GM18951 (cell line): ENCODE results near the gene WDR37.

Experiments
- POLR2A ChIP-seq: IDR thresholded peaks from 4 replicates; pipeline ENCODE4 v1.6.1; 2011; ENCODE audit warnings: mild to moderate bottlenecking; ENCODE audit not compliant: insufficient read length, insufficient read depth; ENCODE audit errors: extremely low read depth
- in situ Hi-C: fragments of 300-500 bp; cut with MboI; formaldehyde crosslinking; loops from one replicate; pipeline ENCODE4 v1.12.0; 2022; ENCODE audit warnings: low sequenced_read_pairs, mixed read lengths, inconsistent platforms; ENCODE audit not compliant: unreplicated experiment

WDR37 gene

GRCh38 chr10:1163204-1163660 lies 107.0 kb downstream of the WDR37 start:
- in situ Hi-C loops: no loop called here
- no peak for TF ChIP-seq POLR2A

GRCh38 chr10:1163831-1164230 lies 107.6 kb downstream of the WDR37 start:
- in situ Hi-C loops: no loop called here
- no peak for TF ChIP-seq POLR2A

- in situ Hi-C loops: no loop called here
- TF ChIP-seq POLR2A: no peak
These were observed 110.1 kb downstream of the WDR37 start for GRCh38 chr10:1166101-1166827.

GRCh38 chr10:1166828-1167275 lies 110.7 kb downstream of the WDR37 start:
- no peak for TF ChIP-seq POLR2A
- in situ Hi-C loops: no loop called here

- in situ Hi-C loops: no loop called here
- no peak for TF ChIP-seq POLR2A
These were observed 112.6 kb downstream of the WDR37 start for GRCh38 chr10:1168763-1169162.

GRCh38 chr10:1169186-1169885 lies 113.2 kb downstream of the WDR37 start:
- in situ Hi-C loops: no loop called here
- TF ChIP-seq POLR2A: no peak

- no peak for TF ChIP-seq POLR2A
- in situ Hi-C loops: no loop called here
These were observed 114.0 kb downstream of the WDR37 start for GRCh38 chr10:1169981-1170866.

GRCh38 chr10:1170867-1171180 lies 114.6 kb downstream of the WDR37 start:
- in situ Hi-C loops: no loop called here
- TF ChIP-seq POLR2A: no peak

GRCh38 chr10:1171182-1171581 lies 115.0 kb downstream of the WDR37 start:
- in situ Hi-C loops: no loop called here
- TF ChIP-seq POLR2A: no peak

- no peak for TF ChIP-seq POLR2A
- in situ Hi-C loops: no loop called here
These were observed 115.4 kb downstream of the WDR37 start for GRCh38 chr10:1171586-1171985.

GRCh38 chr10:1172256-1172984 lies 116.2 kb downstream of the WDR37 start:
- in situ Hi-C loops: no loop called here
- no peak for TF ChIP-seq POLR2A

- TF ChIP-seq POLR2A: no peak
- in situ Hi-C loops: no loop called here
These were observed 116.9 kb downstream of the WDR37 start for GRCh38 chr10:1173091-1173490.

GRCh38 chr10:1174022-1174421 lies 117.8 kb downstream of the WDR37 start:
- TF ChIP-seq POLR2A: no peak
- in situ Hi-C loops: no loop called here

GRCh38 chr10:1175956-1176565 lies 119.9 kb downstream of the WDR37 start:
- in situ Hi-C loops: no loop called here
- no peak for TF ChIP-seq POLR2A
